ENCODE results near the gene NACC1. TPM values are rescaled to one million over a fixed set of nuclear protein-coding genes. Genes with fewer than 3 reads are reported as not detected.

The NACC1 gene
- total and polyA plus RNA-seq, 2 of the 13 experiments (the other 11 are each of a cell fraction or from before 2014, with no cell fraction given) = 31.8 to 42.3 TPM

DNA sequence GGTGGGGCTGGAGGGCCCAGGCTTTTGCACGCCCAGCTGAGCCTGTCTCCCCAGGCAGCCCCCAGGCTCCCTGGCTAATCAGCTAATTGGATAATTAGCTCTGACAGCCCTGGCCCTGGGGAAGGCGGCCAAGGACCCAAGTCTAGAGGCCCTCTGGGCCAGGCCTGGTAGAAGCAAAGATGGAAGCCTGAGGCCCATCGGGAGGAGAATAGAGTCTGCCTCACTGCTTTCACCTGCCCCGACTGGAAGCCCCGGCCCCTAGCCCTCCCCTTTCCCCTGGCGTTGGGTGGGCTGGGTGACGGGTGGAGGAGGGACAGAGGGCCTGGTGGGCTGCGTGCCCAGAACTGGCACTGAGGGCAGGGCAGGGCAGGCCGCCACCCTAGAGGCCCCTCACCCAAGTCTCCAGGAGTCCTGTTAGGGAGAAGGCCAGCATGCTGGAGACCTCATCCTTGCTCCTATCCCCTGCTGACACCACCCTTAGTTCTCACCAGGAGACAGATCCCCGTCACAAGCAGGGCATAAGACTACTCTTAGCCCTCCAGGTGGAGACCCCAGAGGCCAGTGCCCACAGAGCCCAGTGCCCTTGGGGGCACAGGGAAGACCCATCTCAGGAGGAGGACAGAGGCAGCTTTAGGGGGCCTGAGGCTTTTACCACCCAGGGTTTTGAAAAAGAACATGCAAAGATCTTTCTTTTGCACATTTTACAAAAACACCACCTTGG is 27.4 kb upstream of the NACC1 start:
- Histone ChIP-seq H2AFZ (ENCODE audit: low read length) (no peak overlapping the region), H3K36me3 (replicated peaks in 1 of 2; ENCODE audit: control insufficient read depth in 1 of 2, insufficient read depth in 2 of 2, low read length in 2 of 2) (peaks cover 5 to 13% of the 10 kb centered on the region in 2 experiments; a peak in 3 of 5 replicates), H3K9ac (ENCODE audit: insufficient read depth, low read depth, low read length) (no peak overlapping the region), H3K4me1 (ENCODE audit: insufficient read depth, low read length) (peaks cover 35% of the 10 kb centered on the region), H3K27me3 (ENCODE audit: control insufficient read depth in 1 of 2, insufficient read depth in 2 of 2, low read length in 2 of 2) (no peaks in the 10 kb centered on the region), H4K20me1 (ENCODE audit: insufficient read depth, low read length) (no peaks in the 10 kb centered on the region; the same call in 1 of the 2 replicates), H3K79me2 (ENCODE audit: insufficient read depth, low read length) (no peaks in the 10 kb centered on the region), H3K27ac (ENCODE audit: extremely low read length, insufficient read depth, low read length) (no peak overlapping the region), H3K4me3 (replicated peaks in 1 of 3; ENCODE audit: insufficient read depth in 1 of 3, low read depth in 2 of 3, low read length in 3 of 3) (no peak overlapping the region), H3K4me2 (ENCODE audit: low read depth, low read length) (no peak overlapping the region), H3K9me3 (ENCODE audit: low read length) (no peaks in the 10 kb centered on the region)
- DNase-seq (ENCODE audit: low spot score) = no peak
- 93% methylated on average over 3 of the region's 10 CpGs for WGBS (ENCODE audit: low lambda C conversion rate)
- no TSS peak for BruUV-seq (replicated peaks)
- FAIRE-seq = no peak
- ATAC-seq = no peak
- ChIA-PET CTCF (ENCODE audit: low intra/inter-chr PET ratio, low total read pairs) (no interaction called here), POLR2A (no interaction called here)
- in situ Hi-C loops (cut with HindIII; ENCODE audit: extremely low pct_ligation_motif_present, low pct_unique_long_range_greater_than_20kb) = loop anchor here (5.0 kb wide), 2 partner anchors 58 to 113 kb away; no protein-coding TSS in a partner anchor
- intact Hi-C loops (cut with micrococcal nuclease; ENCODE audit: unreplicated experiment) = no loop called here
- TF ChIP-seq GABPB1 (CRISPR knock-in tag; IDR thresholded peaks at IDR 0.05) (no peak), GZF1 (CRISPR knock-in tag; IDR thresholded peaks at IDR 0.05) (no peak), ZNF7 (CRISPR knock-in tag; IDR thresholded peaks at IDR 0.05) (no peak), MED13 (CRISPR knock-in tag; IDR thresholded peaks at IDR 0.05) (no peak)
- TF ChIP-seq, protein P1, sequence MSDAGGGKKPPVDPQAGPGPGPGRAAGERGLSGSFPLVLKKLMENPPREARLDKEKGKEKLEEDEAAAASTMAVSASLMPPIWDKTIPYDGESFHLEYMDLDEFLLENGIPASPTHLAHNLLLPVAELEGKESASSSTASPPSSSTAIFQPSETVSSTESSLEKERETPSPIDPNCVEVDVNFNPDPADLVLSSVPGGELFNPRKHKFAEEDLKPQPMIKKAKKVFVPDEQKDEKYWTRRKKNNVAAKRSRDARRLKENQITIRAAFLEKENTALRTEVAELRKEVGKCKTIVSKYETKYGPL (CRISPR knock-in tag; IDR thresholded peaks at IDR 0.05) = no peak
- TF ChIP-seq, protein P2, sequence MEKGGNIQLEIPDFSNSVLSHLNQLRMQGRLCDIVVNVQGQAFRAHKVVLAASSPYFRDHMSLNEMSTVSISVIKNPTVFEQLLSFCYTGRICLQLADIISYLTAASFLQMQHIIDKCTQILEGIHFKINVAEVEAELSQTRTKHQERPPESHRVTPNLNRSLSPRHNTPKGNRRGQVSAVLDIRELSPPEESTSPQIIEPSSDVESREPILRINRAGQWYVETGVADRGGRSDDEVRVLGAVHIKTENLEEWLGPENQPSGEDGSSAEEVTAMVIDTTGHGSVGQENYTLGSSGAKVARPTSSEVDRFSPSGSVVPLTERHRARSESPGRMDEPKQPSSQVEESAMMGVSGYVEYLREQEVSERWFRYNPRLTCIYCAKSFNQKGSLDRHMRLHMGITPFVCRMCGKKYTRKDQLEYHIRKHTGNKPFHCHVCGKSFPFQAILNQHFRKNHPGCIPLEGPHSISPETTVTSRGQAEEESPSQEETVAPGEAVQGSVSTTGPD (CRISPR knock-in tag; IDR thresholded peaks at IDR 0.05) = no peak

Measured in HepG2 (cell line).